ENCODE results near the gene TLE6. TPM values are rescaled to one million over a fixed set of nuclear protein-coding genes. Genes with fewer than 3 reads are reported as not detected.

TLE6 gene
- total and polyA plus RNA-seq, 9 donors: 0.41 to 1.2 (median 0.79) TPM

GRCh38 chr19:3029065-3029923 lies 51.9 kb downstream of the TLE6 start, which contains the start of gene TLE2:
Gene TLE2 (minus strand): TSS chr19:3029280. CDS start chr19:3028904, 376 bp downstream.
- no peaks in the 10 kb centered on the region for H3K9me3 ChIP-seq
- intact Hi-C loops (cut with DNase I): loop anchor here in 1 of 4 donors (5.0 kb wide), 1 partner anchor 47 kb away; no protein-coding TSS in a partner anchor
- no peaks in the 10 kb centered on the region for H3K27me3 ChIP-seq
- no peak for TF ChIP-seq EP300 (IDR thresholded peaks at IDR 0.05)
- TF ChIP-seq POLR2A (IDR thresholded peaks at IDR 0.05): no peak
- TF ChIP-seq, protein P1, sequence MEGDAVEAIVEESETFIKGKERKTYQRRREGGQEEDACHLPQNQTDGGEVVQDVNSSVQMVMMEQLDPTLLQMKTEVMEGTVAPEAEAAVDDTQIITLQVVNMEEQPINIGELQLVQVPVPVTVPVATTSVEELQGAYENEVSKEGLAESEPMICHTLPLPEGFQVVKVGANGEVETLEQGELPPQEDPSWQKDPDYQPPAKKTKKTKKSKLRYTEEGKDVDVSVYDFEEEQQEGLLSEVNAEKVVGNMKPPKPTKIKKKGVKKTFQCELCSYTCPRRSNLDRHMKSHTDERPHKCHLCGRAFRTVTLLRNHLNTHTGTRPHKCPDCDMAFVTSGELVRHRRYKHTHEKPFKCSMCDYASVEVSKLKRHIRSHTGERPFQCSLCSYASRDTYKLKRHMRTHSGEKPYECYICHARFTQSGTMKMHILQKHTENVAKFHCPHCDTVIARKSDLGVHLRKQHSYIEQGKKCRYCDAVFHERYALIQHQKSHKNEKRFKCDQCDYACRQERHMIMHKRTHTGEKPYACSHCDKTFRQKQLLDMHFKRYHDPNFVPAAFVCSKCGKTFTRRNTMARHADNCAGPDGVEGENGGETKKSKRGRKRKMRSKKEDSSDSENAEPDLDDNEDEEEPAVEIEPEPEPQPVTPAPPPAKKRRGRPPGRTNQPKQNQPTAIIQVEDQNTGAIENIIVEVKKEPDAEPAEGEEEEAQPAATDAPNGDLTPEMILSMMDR (IDR thresholded peaks at IDR 0.05): no peak
- peak within 1 kb of the TSS; percentile 51 to 53 for H3K27ac ChIP-seq
- no peaks in the 10 kb centered on the region for H3K36me3 ChIP-seq
- 3 to 7% (median 3%) methylated on average over 30 to 84 of the region's 85 CpGs for WGBS, 3 donors
- H3K4me1 ChIP-seq (ENCODE audit: insufficient read depth): no peaks in the 10 kb centered on the region
- peak within 1 kb of the TSS; percentile 76 for H3K4me3 ChIP-seq
- peak in 1 of 5 donors; percentile 52 for DNase-seq

DNA sequence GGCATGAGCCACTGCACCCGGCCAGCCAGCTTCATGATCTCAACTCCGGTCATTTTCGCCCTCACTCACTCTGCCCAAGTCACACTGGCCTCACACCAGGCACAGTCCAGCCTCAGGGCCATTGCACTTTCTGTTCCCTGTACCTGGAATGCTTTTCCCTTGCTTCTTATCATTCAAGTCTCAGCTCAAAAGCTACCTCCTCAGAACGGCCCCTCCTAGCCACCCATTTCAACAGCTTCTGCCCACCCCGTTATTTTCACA lies 54.2 kb downstream of the TLE6 start:
- H3K27me3 ChIP-seq: no peaks in the 10 kb centered on the region
- no peaks in the 10 kb centered on the region for H3K9me3 ChIP-seq
- H3K36me3 ChIP-seq: no peaks in the 10 kb centered on the region
- no peak overlapping the region for H3K27ac ChIP-seq
- 67 to 72% (median 68%) methylated on average over 5 of the region's 5 CpGs for WGBS, 3 donors
- H3K4me1 ChIP-seq (ENCODE audit: insufficient read depth): peaks cover 7% of the 10 kb centered on the region
- no peak for DNase-seq
- no peak overlapping the region for H3K4me3 ChIP-seq
- TF ChIP-seq POLR2A (IDR thresholded peaks at IDR 0.05) (no peak), EP300 (IDR thresholded peaks at IDR 0.05) (no peak)
- TF ChIP-seq, protein P1 (IDR thresholded peaks at IDR 0.05): no peak
- intact Hi-C loops (cut with DNase I): loop anchor here in 1 of 4 donors (5.0 kb wide), 1 partner anchor 44 kb away; no protein-coding TSS in a partner anchor

GRCh38 chr19:3033595-3034405 lies 56.4 kb downstream of the TLE6 start:
- intact Hi-C loops (cut with DNase I): loop anchor here in 1 of 4 donors (5.0 kb wide), 1 partner anchor 46 kb away; no protein-coding TSS in a partner anchor

GRCh38 chr19:3034406-3034655 lies 57.0 kb downstream of the TLE6 start:
- no peak overlapping the region for H3K4me3 ChIP-seq
- H3K36me3 ChIP-seq: no peaks in the 10 kb centered on the region
- H3K27ac ChIP-seq: peak overlapping the region in 1 of 2 donors; percentile 37
- no peak for DNase-seq
- H3K9me3 ChIP-seq: no peaks in the 10 kb centered on the region
- TF ChIP-seq EP300 (IDR thresholded peaks at IDR 0.05) (no peak), POLR2A (IDR thresholded peaks at IDR 0.05) (no peak)
- TF ChIP-seq, protein P1 (IDR thresholded peaks at IDR 0.05): no peak
- H3K27me3 ChIP-seq: no peaks in the 10 kb centered on the region
- intact Hi-C loops (cut with DNase I): loop anchor here in 1 of 4 donors (5.0 kb wide), 1 partner anchor 47 kb away; no protein-coding TSS in a partner anchor
- peaks cover 7% of the 10 kb centered on the region for H3K4me1 ChIP-seq (ENCODE audit: insufficient read depth)

More at GRCh38 chr19:3033595-3034405, 56.4 kb downstream of the TLE6 start:
- 62 to 67% (median 66%) methylated on average over 11 of the region's 11 CpGs for WGBS, 3 donors
- TF ChIP-seq POLR2A (IDR thresholded peaks at IDR 0.05) (no peak), EP300 (IDR thresholded peaks at IDR 0.05) (no peak)
- TF ChIP-seq, protein P1 (IDR thresholded peaks at IDR 0.05): no peak
- Histone ChIP-seq H3K27me3 (no peaks in the 10 kb centered on the region), H3K4me3 (no peak overlapping the region), H3K9me3 (no peaks in the 10 kb centered on the region), H3K4me1 (ENCODE audit: insufficient read depth) (peaks cover 7% of the 10 kb centered on the region), H3K27ac (peak overlapping the region in 1 of 2 donors; percentile 37), H3K36me3 (no peaks in the 10 kb centered on the region)
- peak in 2 of 5 donors; percentile 49 to 62 for DNase-seq

Measured in ovary (tissue), 9 donors.